Measurements from ENCODE around the gene GMCL1.
A peak's percentile ranks its signal among the peaks of the same experiment; 100 is the strongest.

GRCh38 chr2:69829256-69830044 lies at the start of gene GMCL1:
- TF ChIP-seq POLR2A (IDR thresholded peaks at IDR 0.05; ENCODE audit: low read depth, low read length): peak; percentile 82
- TF ChIP-seq POLR2AphosphoS5 (IDR thresholded peaks at IDR 0.05; ENCODE audit: low read depth, low read length): peak; percentile 85

All from GM12892 (cell line).